Measurements from ENCODE around the gene ABHD17C.

ABHD17C gene

GRCh38 chr15:80727196-80727595 lies 32.1 kb downstream of the ABHD17C start:
- H3K4me3 ChIP-seq (replicated peaks; ENCODE audit: insufficient read depth, low read length) = no peak overlapping the region
- H3K27me3 ChIP-seq (ENCODE audit: insufficient read depth, poor library complexity, severe bottlenecking) = no peaks in the 10 kb centered on the region
- no peak for TF ChIP-seq SPI1 (IDR thresholded peaks at IDR 0.05; ENCODE audit: borderline replicate concordance, low read depth)
- no peak for TF ChIP-seq REST (IDR thresholded peaks at IDR 0.05; ENCODE audit: insufficient replicate concordance, low read depth)
- TF ChIP-seq CTCF (IDR thresholded peaks at IDR 0.05; ENCODE audit: insufficient read depth, low read length) = no peak
- TF ChIP-seq POLR2AphosphoS5 (IDR thresholded peaks at IDR 0.05; ENCODE audit: low read depth) = no peak
- DNase-seq (ENCODE audit: low read depth in 1 of 2, low spot score in 1 of 2) = no peak
- H3K27ac ChIP-seq (replicated peaks) = no peak overlapping the region

- DNase-seq (ENCODE audit: low read depth in 1 of 2, low spot score in 1 of 2) = no peak
- no peaks in the 10 kb centered on the region for H3K27me3 ChIP-seq (ENCODE audit: insufficient read depth, poor library complexity, severe bottlenecking)
- TF ChIP-seq CTCF (IDR thresholded peaks at IDR 0.05; ENCODE audit: insufficient read depth, low read length) (no peak), SPI1 (IDR thresholded peaks at IDR 0.05; ENCODE audit: borderline replicate concordance, low read depth) (no peak), REST (IDR thresholded peaks at IDR 0.05; ENCODE audit: insufficient replicate concordance, low read depth) (no peak), POLR2AphosphoS5 (IDR thresholded peaks at IDR 0.05; ENCODE audit: low read depth) (no peak), GABPA (IDR thresholded peaks at IDR 0.05; ENCODE audit: low read depth) (no peak)
- no peak overlapping the region for H3K4me3 ChIP-seq (replicated peaks; ENCODE audit: insufficient read depth, low read length)
- no peak overlapping the region for H3K27ac ChIP-seq (replicated peaks)
Observed at GRCh38 chr15:80727596-80727995, 32.5 kb downstream of the ABHD17C start.

GRCh38 chr15:80730387-80730786 lies 35.3 kb downstream of the ABHD17C start:
- TF ChIP-seq GABPA (IDR thresholded peaks at IDR 0.05; ENCODE audit: low read depth) = no peak
- TF ChIP-seq SPI1 (IDR thresholded peaks at IDR 0.05; ENCODE audit: borderline replicate concordance, low read depth) = no peak
- no peak for TF ChIP-seq CTCF (IDR thresholded peaks at IDR 0.05; ENCODE audit: insufficient read depth, low read length)
- Histone ChIP-seq H3K27me3 (ENCODE audit: insufficient read depth, poor library complexity, severe bottlenecking) (no peaks in the 10 kb centered on the region), H3K4me3 (replicated peaks; ENCODE audit: insufficient read depth, low read length) (no peak overlapping the region), H3K27ac (replicated peaks) (no peak overlapping the region)
- DNase-seq (ENCODE audit: low read depth in 1 of 2, low spot score in 1 of 2) = no peak

- Histone ChIP-seq H3K27me3 (ENCODE audit: insufficient read depth, poor library complexity, severe bottlenecking) (no peaks in the 10 kb centered on the region), H3K4me3 (replicated peaks; ENCODE audit: insufficient read depth, low read length) (no peak overlapping the region), H3K27ac (replicated peaks) (no peak overlapping the region)
- TF ChIP-seq REST (IDR thresholded peaks at IDR 0.05; ENCODE audit: insufficient replicate concordance, low read depth) (no peak), CTCF (IDR thresholded peaks at IDR 0.05; ENCODE audit: insufficient read depth, low read length) (no peak), GABPA (IDR thresholded peaks at IDR 0.05; ENCODE audit: low read depth) (no peak), POLR2AphosphoS5 (IDR thresholded peaks at IDR 0.05; ENCODE audit: low read depth) (no peak), SPI1 (IDR thresholded peaks at IDR 0.05; ENCODE audit: borderline replicate concordance, low read depth) (no peak)
- DNase-seq (ENCODE audit: low read depth in 1 of 2, low spot score in 1 of 2) = no peak
Observed at GRCh38 chr15:80730926-80731325, 35.8 kb downstream of the ABHD17C start.
